ENCODE measurements around the gene TSC2.
A peak's percentile ranks its signal among the peaks of the same experiment; 100 is the strongest.
"Not testable (repeated sequence)": the region's sequence is repeated elsewhere in the genome, so short reads cannot be mapped to it uniquely, and the experiment has no call there.

The TSC2 gene

DNA sequence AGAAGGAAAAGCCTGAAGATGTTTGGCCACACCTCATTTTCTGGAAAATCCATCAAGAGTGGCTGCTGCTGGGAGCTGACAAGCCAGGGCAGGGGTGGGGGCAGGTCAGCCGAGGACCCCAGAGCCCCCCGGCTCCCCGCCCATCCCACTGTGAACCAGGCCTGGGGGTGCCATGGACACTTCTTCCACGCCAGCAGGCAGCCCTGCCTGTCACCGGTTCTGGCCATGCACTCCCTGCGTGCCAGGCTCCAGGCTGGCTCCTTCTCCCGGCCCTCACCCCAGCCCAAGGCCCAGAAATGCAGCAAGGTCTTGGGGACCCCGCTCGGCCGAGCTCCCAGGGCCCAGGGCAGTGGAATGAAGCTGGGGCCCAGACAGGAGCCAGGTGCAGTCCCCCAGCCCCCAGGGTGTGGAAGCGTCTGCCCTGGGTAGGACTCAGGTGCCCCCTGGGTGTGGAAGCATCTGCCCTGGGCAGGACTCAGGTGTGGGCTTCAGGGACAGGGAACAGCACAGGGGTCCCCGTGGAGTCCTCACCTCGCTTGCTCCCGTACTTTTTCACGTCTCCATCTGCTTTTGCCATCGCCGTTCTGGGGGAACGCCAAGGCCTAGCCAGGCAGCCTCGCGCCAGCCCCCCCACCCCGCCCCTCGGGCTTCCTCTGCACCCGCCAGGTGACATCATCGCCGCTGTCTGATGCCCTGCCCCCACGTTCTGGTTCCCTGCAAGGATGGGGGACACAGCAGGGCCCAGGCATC lies 75.3 kb downstream of the TSC2 start:
- not testable (repeated sequence) for DNase-seq (ENCODE audit: low read depth)

DNA sequence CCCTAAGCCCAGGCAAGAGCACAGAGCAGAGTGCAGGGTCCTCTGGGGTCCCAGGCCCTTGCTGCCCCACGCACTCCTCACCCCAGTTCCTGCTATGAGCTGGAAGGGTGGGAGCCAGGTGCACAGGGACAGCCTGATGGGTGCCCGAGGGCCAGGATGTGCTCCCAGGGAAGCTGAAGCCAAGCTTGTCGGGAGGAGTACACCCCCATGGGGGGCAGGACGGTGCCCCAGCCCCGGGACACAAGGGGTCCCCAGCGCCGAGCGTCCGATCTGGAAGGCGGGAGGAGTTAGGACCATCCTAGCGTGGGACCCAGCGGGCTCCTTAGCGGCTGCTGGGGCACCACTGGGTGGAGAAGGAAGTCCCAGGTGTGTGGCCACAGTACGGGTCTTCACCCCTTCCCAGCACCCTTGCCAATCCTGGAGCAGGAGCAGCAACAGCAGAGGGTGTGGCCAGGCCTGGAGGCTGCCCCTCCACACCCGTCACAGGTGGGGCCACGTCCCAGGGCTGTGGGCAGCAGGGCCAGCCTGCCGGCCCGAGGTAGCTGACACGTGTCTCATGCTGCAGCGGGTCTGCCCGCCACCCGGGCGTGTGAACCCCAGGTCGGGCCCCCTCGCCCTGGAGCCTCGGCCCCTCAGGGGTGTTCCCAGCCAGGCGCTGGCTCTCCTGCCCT lies 76.1 kb downstream of the TSC2 start:
- not testable (repeated sequence) for DNase-seq (ENCODE audit: low read depth)

DNA sequence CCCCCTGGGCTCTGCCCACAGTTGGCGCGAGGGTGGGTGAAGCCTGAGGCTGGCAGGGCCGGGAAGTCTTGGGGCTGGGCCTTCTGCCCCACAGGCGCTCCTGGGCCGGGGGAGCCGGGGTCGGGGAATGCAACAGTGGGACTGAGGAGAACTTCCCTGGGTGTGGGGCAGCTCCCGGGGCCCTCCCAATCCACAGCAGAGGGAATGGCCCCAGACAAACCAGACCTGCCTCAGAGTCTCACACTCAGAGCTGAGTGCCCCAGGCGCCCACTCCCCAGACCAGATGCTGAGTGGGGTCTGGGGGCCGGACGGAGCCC lies 76.5 kb downstream of the TSC2 start:
- not testable (repeated sequence) for DNase-seq (ENCODE audit: low read depth)

DNA sequence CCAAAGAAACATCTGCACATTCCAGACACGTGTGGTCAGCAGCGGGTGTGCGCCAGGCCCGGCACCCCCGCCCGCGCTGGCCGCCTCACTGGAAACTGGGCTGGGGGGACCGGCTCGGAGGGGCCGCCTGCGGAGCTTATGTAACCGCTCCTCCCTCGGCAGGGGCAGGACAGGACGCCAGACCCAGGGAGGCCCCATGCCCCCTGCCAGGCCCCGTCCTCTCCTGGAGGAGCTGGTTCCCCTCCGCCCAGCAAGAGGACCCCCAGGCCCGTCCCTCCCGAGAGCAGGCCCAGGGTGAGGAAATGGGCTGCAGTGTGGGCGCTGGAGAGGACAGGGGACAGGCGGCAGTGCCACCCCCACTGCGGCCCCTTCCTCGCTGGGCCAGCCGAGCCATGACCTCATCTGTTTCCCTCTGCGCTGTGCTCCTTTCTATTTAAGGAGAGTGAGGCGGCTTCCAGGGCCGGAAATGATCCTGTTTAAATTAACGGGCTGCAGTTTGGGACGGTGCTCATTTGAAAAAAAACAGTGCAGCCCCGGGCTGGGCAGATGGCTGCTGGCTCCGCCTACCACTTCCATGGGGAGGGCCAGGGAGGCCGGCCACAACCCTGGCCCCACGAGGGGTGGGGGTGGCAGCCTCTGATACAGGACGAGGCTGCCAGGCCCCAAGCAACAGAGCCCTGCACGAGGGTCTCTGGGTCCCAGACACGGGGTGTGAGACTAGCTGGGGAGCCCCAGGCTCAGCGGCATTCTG lies 77.1 kb downstream of the TSC2 start:
- DNase-seq (ENCODE audit: low read depth), result not testable (repeated sequence)

DNA sequence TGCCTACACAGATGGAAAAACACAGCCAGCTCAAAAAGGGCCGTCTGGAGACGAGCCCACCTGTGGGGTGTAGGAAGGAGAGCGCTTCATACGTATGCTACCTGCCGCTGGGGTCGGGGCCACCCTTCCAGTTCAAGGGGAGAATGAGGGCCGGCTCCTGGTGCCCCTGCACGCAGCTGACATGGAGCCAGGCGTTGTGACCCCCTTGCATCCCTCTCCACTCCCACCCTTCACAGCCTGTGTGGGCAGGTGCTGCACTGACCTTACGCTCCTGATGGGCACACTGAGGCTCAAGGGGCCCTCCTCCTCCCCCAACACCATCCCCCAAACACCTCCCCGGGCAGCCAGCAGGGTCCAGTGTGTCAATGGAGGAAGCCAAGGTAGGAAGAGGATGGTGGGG lies 77.8 kb downstream of the TSC2 start:
- not testable (repeated sequence) for DNase-seq (ENCODE audit: low read depth)

DNA sequence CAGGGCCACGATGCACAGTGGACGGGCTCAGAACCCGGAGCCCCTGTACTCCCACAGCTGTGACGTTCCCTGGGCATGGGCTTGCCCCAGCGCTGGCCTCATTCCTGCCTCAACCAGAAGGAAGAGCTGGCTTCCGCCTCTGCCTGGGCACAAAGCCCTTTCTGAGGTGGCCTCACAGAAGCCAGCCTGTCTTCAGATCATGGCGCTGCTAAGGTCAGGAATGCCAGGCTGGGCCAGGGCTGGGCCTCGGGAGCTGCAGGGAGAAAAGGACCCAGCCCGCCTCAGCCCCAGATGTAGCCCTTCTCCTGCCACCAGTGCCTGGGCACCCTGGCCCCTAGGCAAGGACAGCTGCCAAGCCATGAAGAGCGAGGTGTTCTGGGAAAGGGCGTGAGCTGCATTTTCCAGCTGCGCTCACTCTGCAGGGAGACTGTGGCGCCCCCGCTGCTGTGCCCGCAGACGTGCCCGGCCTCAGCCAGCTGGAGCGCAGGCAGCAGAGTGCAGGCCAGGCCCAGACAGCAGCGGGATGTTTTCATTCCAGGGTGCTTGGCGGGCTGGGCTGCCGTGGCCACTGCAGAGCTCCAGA lies 78.5 kb downstream of the TSC2 start:
- not testable (repeated sequence) for DNase-seq (ENCODE audit: low read depth)

DNA sequence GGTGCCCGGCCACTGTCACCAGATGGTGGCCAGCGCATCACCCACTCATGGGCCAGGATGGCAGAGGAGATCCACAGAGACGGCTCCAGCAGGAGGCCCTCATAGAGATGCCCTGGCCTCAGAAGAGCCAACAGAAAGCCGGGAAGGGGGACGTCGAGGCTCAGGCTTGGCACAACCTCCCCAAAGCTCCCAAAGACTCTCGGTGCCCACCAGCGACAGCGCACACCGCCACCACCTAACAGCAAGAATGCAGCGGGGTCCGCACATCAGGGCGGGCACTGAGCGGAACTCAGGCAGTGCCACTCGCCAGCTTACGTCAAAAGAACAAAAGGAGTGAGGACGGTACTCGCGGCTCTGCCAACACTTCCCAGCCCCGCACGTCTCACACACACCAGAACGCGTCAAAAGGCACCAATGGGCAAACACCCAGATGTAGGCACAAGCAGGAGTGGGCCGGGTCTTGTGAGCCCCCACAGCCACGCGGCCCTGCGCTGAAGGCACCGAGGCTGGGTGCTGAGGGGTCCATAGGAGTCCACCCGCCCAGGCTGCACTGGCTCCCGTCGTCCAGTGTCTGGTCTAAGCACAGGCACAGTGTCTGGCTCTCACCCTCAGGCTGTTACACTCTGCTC lies 79.3 kb downstream of the TSC2 start:
- not testable (repeated sequence) for DNase-seq (ENCODE audit: low read depth)

DNA sequence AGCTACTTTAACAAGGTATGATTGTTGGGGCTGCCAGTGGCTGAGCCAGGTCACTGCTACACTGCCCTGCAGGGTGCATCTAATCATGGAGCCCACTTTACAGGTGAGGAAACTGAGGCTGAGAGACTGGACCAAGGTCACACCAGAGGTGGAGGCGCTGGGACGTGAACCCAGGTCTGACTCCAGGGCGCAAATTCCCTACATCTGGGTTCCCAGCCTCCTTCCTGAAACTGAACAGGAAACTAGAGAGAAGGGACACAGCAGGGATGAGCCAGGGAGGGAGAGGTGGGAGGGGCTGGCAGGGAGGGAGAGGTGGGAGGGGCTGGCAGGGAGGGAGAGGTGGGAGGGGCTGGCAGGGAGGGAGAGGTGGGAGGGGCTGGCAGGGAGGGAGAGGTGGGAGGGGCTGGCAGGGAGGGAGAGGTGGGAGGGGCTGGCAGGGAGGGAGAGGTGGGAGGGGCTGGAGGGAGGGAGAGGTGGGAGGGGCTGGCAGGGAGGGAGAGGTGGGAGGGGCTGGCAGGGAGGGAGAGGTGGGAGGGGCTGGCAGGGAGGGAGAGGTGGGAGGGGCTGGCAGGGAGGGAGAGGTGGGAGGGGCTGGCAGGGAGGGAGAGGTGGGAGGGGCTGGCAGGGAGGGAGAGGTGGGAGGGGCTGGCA lies 80.0 kb downstream of the TSC2 start:
- DNase-seq (ENCODE audit: low read depth), result not testable (repeated sequence)

DNA sequence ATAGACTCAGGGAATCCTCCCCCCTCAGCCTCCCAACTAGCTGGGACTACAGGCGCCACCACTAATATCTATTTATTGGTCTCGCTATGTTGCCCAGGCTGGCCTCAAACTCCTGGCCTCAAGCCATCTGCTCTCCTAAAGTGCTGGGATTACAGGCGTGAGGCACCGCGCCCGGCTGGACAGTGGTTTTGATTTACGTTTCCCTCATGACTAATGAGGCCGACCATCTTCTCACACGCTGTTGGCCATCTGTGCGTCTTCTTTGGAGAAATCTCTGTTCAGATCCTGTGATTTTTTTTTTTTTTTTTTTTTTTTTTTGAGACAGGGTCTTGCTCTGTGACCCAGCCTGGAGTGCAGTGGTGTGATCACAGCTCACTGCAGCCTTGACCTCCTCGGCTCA lies 81.5 kb downstream of the TSC2 start:
- DNase-seq (ENCODE audit: low read depth), result not testable (repeated sequence)

DNA sequence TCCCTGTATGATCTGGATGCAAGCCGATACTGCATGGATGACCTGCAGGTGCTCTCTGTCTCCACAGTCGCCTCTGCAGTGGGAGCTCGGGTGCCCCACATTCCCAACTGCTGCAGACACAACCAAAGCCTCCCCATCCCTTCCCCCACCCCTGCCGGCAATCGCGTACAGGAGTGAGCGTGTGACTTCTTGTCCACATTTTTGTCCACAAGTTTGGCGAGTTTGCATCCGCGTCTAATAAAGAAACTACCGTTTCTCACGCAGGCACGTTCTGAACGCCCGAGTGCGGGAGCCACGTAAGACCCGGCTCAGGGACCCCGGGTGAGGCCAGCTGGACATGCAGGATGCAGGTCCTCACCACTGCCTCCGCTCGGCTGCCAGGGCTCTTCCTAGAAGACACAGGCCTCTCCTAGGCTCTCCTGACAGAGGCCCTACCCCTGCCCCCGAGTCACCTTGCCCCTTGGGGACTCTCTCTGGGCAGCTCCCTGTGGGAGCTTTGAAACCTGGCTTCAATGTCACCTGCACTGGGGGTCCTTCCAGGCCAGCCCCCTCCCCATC lies 82.2 kb downstream of the TSC2 start:
- DNase-seq (ENCODE audit: low read depth), result not testable (repeated sequence)

DNA sequence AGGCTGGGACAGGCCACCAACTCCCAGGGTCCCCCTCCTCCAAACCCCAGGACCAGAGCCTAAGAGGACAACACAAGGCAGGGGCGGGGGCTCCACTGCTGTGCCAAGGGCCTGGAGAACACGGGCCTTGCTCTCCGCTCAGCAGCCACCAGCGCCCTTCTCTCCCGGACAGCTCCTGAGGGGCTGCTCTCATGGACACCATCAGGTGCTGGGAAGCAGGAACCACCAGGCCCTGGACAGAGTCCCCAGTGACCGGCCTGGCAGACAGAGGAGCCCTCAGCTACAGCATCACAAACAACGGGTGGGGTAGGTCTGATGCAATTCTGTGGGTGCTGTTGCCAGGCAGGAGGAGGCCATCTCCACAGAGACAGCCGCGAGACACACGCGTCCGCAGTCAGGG lies 86.0 kb downstream of the TSC2 start:
- DNase-seq (ENCODE audit: low read depth), result not testable (repeated sequence)

DNA sequence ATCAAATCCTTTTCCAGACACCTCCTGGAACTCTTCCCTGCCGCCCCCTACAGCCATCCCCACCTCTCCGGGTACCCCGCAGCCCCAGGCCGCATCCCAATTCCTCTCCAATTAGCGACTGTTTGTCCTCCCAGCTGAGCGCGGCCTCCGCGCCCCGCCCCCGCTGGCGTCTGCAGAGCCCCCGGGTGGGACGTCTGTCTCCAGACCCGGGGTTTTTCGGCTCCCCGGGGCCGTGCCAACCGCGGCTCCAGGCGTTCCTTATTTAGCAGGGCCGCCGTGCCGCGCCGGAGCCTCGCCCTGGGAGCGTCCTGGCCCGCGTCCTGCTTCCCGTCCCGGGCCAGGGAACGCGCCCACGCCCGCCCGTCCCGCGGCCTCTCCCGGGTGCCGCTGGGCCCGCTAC lies 87.3 kb downstream of the TSC2 start:
- not testable (repeated sequence) for DNase-seq (ENCODE audit: low read depth)

DNA sequence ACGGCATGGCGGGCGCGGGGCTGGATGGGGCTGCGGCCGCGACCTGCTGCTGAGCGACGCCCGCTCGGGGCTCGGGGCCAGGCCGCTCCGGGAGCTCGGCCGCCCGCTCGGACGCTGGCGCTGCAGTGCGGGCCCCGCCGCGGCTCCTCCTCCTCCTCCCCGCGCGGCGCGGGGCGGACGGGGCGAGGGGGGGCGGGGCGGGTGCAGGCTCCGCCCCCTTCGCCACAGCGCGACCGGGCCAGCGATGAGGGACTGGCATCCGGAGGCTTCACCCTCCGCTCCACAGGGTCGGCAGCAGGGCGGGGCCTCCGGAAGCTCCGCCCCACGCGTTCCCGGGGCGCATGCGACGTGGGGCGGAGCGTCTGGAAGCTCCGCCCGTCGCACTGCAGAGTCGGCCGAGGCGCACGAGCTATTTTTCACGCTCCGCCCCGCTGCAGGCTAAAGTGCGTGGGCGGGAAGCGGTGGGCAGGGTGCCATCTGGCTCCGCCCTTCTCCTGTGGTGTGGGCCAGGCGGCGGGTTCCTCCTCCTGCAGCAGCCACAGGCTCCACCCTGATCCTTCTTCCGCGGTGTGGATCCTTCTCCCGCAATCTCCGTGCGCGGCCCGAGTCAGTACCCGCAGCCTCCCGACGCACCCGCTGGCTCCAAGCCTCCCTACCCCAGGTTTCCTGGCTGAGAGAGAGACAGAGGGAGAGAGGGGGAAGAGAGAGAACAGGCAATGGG lies 88.1 kb downstream of the TSC2 start, which contains the start of gene PKD1:
Gene PKD1, minus strand, starts transcription at position 129 of the 721 bp plus-strand sequence. CDS start 209 bp downstream, outside the sequence.
- DNase-seq (ENCODE audit: low read depth), result peak; percentile 99

All from activated T-cell treated with anti-CD3 and anti-CD28 coated beads for 1 hour (primary cell).